HepG2 (cell line): ENCODE results near the gene CCDC34. TPM values are rescaled to one million over a fixed set of nuclear protein-coding genes. Genes with fewer than 3 reads are reported as not detected.

Experiments used
- AKAP8 ChIP-seq: sonication (generic); formaldehyde crosslinking; IDR thresholded peaks from 2 replicates; pipeline ENCODE4 v1.5.1; 2020; ENCODE audit warnings: mild to moderate bottlenecking, missing genetic modification reagents
- ATF7-NPFF ChIP-seq: sonication (generic); formaldehyde crosslinking; IDR thresholded peaks from 2 replicates; pipeline ENCODE4 v1.8.1; 2023; ENCODE audit warnings: mild to moderate bottlenecking, low read depth, missing genetic modification reagents, moderate library complexity
- BHLHE40 ChIP-seq: IDR thresholded peaks from 2 replicates; pipeline ENCODE4 v1.6.1; 2011; ENCODE audit warnings: low read length, improper control_type of control experiment
- ERF ChIP-seq: IDR thresholded peaks from 2 replicates; pipeline ENCODE4 v1.6.1; 2018; ENCODE audit warnings: missing biosample characterization, missing genetic modification reagents
- KLF15 ChIP-seq: sonication (generic); formaldehyde crosslinking; IDR thresholded peaks from 2 replicates; pipeline ENCODE4 v1.8.1; 2023; ENCODE audit warnings: borderline replicate concordance, mild to moderate bottlenecking, inconsistent platforms, missing genetic modification reagents, mixed read lengths
- MAZ ChIP-seq, 2 experiments: sonication (generic) in 1 of 2; formaldehyde crosslinking in 1 of 2; IDR thresholded peaks; 2 replicates each; pipeline versions ENCODE4 v1.5.0 to v1.6.1; 2012 to 2020; ENCODE audit warnings: low read depth in 2 of 2, mild to moderate bottlenecking in 2 of 2, borderline replicate concordance in 1 of 2, improper control_type of control experiment in 1 of 2, low read length in 1 of 2, missing genetic modification reagents in 1 of 2, moderate library complexity in 1 of 2
- MYNN ChIP-seq: sonication (generic); formaldehyde crosslinking; IDR thresholded peaks from 2 replicates; pipeline ENCODE4 v1.4.0; 2020; ENCODE audit warnings: mild to moderate bottlenecking, low read depth, missing genetic modification reagents
- PHF21A ChIP-seq: sonication (generic); formaldehyde crosslinking; IDR thresholded peaks from 2 replicates; pipeline ENCODE4 v1.5.0; 2020; ENCODE audit warnings: mild to moderate bottlenecking, missing genetic modification reagents
- TAF1 ChIP-seq: sonication (generic); formaldehyde crosslinking; IDR thresholded peaks from 2 replicates; pipeline ENCODE4 v1.4.0; 2020; ENCODE audit warnings: missing genetic modification reagents
- ZNF121 ChIP-seq: sonication (generic); formaldehyde crosslinking; IDR thresholded peaks from 2 replicates; pipeline ENCODE4 v1.5.0; 2020; ENCODE audit warnings: mild to moderate bottlenecking, missing genetic modification reagents
- ZNF224 ChIP-seq: sonication (generic); formaldehyde crosslinking; IDR thresholded peaks from 2 replicates; pipeline ENCODE4 v1.5.0; 2020; ENCODE audit warnings: mild to moderate bottlenecking, missing genetic modification reagents
- ZNF331 ChIP-seq: sonication (generic); formaldehyde crosslinking; IDR thresholded peaks from 2 replicates; pipeline ENCODE4 v1.4.0; 2020; ENCODE audit warnings: missing genetic modification reagents
- ZNF530 ChIP-seq: sonication (generic); formaldehyde crosslinking; IDR thresholded peaks from 2 replicates; pipeline ENCODE4 v1.5.0; 2020; ENCODE audit warnings: low read depth, mild to moderate bottlenecking, missing genetic modification reagents
- ZNF878 ChIP-seq: sonication (generic); formaldehyde crosslinking; IDR thresholded peaks from 2 replicates; pipeline ENCODE4 v1.8.1; 2023; ENCODE audit warnings: mild to moderate bottlenecking, missing genetic modification reagents, moderate library complexity
- ZSCAN31 ChIP-seq: sonication (generic); formaldehyde crosslinking; IDR thresholded peaks from 2 replicates; pipeline ENCODE4 v1.5.0; 2020; ENCODE audit warnings: low read depth, mild to moderate bottlenecking, missing genetic modification reagents
- polyA plus RNA-seq, 8 experiments: library from polyadenylated mRNA; depleted of rRNA in 3 of 8; stranded (reverse) in 7 of 8; unstranded in 1 of 8; fragments of >200 nt; fragmentation: Illumina TruSeq in 4 of 8; extraction: Trizol in 4 of 8; gene quantifications; 2 replicates each; pipeline versions ENCODE4 v1.2.1 to v1.2.3, GENCODE V29; 2011 to 2016; ENCODE audit warnings: low read depth in 4 of 8, missing spikeins in 1 of 8, mixed read lengths in 1 of 8; ENCODE audit not compliant: insufficient read depth in 1 of 8
- total RNA-seq, 5 experiments: library from RNA; depleted of rRNA; stranded (reverse); fragments of >200 nt; fragmentation: Illumina TruSeq; extraction: Trizol; gene quantifications; 2 replicates each; pipeline ENCODE4 v1.2.3, GENCODE V29; 2016; ENCODE audit warnings: low read depth in 1 of 5
- TF ChIP-seq, protein P1 (sequence below): sonication (generic); formaldehyde crosslinking; IDR thresholded peaks from 2 replicates; pipeline ENCODE4 v1.4.0; 2020; ENCODE audit warnings: missing genetic modification reagents
- TF ChIP-seq, protein P2 (sequence below): sonication (generic); formaldehyde crosslinking; IDR thresholded peaks from 2 replicates; pipeline ENCODE4 v1.8.0; 2022; ENCODE audit warnings: missing genetic modification reagents, mild to moderate bottlenecking, inconsistent platforms, borderline replicate concordance
- TF ChIP-seq, protein P3 (sequence below): sonication (generic); formaldehyde crosslinking; IDR thresholded peaks from 2 replicates; pipeline ENCODE4 v1.8.0; 2022; ENCODE audit warnings: mild to moderate bottlenecking, missing genetic modification reagents, moderate library complexity

The CCDC34 gene
- total and polyA plus RNA-seq, 2 of the 13 experiments (the other 11 are each of a cell fraction or from before 2014, with no cell fraction given) = 7.6 to 34.3 TPM

DNA sequence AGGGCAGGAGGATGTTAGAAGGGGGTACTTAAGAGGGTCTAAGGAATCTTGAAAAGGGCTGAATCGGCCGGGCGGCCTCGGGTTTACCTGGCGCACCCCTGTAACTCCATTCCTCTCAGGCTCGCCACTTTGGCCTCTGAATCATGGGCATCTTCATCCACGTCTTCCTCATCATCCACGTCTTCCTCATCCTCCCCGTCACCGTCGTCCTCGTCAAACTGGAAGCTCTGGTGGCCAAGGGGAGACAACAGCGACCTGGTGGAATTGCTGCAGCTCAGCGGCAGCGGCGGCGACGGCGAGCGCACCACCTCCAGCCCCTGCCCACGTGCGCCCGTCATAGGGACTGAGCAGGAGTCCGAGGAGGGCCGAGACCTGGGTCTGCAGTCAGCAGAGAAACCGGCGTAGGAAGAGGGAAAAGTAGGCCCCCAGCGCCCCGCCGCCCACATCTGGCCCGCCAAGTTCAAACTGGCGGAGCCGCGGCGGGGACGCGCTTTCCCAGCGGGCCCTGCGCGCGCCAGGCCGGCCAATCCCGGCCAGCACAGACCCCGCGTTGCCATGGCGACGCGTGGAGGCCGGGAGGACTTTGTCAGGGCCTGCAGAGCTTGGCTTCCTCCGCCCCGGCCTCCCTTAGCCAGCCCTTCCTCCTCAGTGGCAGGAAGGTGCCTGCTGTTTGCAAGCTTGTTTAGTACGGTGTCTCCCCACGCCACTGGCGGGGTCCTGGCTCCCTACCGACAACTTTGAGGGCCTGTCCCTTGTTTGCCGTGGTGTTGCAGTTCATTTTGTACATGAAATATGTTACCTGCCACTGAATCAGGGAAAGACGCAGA lies at the start of gene CCDC34 (continued):
- TF ChIP-seq ZSCAN31 (CRISPR knock-in tag) (peak; percentile 78), ZNF224 (CRISPR knock-in tag) (peak; percentile 67; the same call in 1 of the 2 replicates), AKAP8 (CRISPR knock-in tag) (peak; percentile 42; the same call in 1 of the 2 replicates), PHF21A (CRISPR knock-in tag) (peak; percentile 94), MYNN (no peak), TAF1 (CRISPR knock-in tag) (peak; percentile 70), ZNF530 (CRISPR knock-in tag) (0 out of 2 replicates have a peak, but pooled peaks have one; percentile 71), ZNF121 (peak; percentile 72), BHLHE40 (0 out of 2 replicates have a peak, but pooled peaks have one; percentile 9), MAZ (IDR thresholded peaks at IDR 0.05; ENCODE audit: borderline replicate concordance, low read depth, low read length) (peak; percentile 72), MAZ (CRISPR knock-in tag; IDR thresholded peaks at IDR 0.05; ENCODE audit: low read depth) (peak; percentile 64), ZNF331 (CRISPR knock-in tag) (peak; percentile 55; the same call in 1 of the 2 replicates), KLF15 (CRISPR knock-in tag) (0 out of 2 replicates have a peak, but pooled peaks have one; percentile 66), ZNF878 (CRISPR knock-in tag) (peak; percentile 95), ERF (CRISPR knock-in tag) (peak; percentile 93; the same call in 1 of the 2 replicates), ATF7-NPFF (peak; percentile 91)
- TF ChIP-seq, protein P1, sequence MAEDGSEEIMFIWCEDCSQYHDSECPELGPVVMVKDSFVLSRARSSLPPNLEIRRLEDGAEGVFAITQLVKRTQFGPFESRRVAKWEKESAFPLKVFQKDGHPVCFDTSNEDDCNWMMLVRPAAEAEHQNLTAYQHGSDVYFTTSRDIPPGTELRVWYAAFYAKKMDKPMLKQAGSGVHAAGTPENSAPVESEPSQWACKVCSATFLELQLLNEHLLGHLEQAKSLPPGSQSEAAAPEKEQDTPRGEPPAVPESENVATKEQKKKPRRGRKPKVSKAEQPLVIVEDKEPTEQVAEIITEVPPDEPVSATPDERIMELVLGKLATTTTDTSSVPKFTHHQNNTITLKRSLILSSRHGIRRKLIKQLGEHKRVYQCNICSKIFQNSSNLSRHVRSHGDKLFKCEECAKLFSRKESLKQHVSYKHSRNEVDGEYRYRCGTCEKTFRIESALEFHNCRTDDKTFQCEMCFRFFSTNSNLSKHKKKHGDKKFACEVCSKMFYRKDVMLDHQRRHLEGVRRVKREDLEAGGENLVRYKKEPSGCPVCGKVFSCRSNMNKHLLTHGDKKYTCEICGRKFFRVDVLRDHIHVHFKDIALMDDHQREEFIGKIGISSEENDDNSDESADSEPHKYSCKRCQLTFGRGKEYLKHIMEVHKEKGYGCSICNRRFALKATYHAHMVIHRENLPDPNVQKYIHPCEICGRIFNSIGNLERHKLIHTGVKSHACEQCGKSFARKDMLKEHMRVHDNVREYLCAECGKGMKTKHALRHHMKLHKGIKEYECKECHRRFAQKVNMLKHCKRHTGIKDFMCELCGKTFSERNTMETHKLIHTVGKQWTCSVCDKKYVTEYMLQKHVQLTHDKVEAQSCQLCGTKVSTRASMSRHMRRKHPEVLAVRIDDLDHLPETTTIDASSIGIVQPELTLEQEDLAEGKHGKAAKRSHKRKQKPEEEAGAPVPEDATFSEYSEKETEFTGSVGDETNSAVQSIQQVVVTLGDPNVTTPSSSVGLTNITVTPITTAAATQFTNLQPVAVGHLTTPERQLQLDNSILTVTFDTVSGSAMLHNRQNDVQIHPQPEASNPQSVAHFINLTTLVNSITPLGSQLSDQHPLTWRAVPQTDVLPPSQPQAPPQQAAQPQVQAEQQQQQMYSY (CRISPR knock-in tag) = 0 out of 2 replicates have a peak, but pooled peaks have one; percentile 56
- TF ChIP-seq, protein P2, sequence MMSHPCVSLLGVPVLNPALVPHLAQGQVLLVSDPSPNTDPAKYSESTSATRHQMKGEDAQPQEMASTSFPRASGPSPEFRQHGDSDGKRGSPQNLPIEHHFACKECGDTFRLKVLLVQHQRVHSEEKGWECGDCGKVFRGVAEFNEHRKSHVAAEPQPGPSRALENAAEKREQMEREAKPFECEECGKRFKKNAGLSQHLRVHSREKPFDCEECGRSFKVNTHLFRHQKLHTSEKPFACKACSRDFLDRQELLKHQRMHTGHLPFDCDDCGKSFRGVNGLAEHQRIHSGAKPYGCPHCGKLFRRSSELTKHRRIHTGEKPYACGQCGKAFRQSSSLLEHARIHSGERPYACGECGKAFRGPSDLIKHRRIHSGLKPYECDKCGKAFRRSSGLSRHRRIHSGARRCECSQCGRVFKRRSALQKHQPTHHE (CRISPR knock-in tag) = peak; percentile 83; the same call in 1 of the 2 replicates
- TF ChIP-seq, protein P3, sequence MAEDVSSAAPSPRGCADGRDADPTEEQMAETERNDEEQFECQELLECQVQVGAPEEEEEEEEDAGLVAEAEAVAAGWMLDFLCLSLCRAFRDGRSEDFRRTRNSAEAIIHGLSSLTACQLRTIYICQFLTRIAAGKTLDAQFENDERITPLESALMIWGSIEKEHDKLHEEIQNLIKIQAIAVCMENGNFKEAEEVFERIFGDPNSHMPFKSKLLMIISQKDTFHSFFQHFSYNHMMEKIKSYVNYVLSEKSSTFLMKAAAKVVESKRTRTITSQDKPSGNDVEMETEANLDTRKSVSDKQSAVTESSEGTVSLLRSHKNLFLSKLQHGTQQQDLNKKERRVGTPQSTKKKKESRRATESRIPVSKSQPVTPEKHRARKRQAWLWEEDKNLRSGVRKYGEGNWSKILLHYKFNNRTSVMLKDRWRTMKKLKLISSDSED (CRISPR knock-in tag) = no peak
